ENCODE measurements around the gene B3GALNT2.

- TF ChIP-seq POLR2A (IDR thresholded peaks at IDR 0.05) (no peak), CTCF (IDR thresholded peaks at IDR 0.05) (no peak), POLR2AphosphoS5 (IDR thresholded peaks at IDR 0.05) (no peak)
Observed at GRCh38 chr1:235485558-235485957, 18.7 kb downstream of the B3GALNT2 start.

All from upper lobe of left lung (tissue), 4 donors.